GM10266 (cell line): ENCODE measurements around the gene ZNF701.
"Not testable (repeated sequence)": the region's sequence is repeated elsewhere in the genome, so short reads cannot be mapped to it uniquely, and the experiment has no call there.

Experiments used
- DNase-seq: peaks from one replicate; pipeline ENCODE4 v3.0.0; 2012; ENCODE audit errors: extremely low spot score
- TF ChIP-seq, protein P1 (sequence below): IDR thresholded peaks from 2 replicates; pipeline ENCODE4 v1.5.1; 2012; ENCODE audit warnings: mild to moderate bottlenecking, low read depth; ENCODE audit not compliant: control insufficient read depth, insufficient read depth; ENCODE audit errors: missing control alignments

The ZNF701 gene

GRCh38 chr19:52626915-52627314, 56.8 kb downstream of the ZNF701 start:
- DNase-seq = no peak
- TF ChIP-seq, protein P1, sequence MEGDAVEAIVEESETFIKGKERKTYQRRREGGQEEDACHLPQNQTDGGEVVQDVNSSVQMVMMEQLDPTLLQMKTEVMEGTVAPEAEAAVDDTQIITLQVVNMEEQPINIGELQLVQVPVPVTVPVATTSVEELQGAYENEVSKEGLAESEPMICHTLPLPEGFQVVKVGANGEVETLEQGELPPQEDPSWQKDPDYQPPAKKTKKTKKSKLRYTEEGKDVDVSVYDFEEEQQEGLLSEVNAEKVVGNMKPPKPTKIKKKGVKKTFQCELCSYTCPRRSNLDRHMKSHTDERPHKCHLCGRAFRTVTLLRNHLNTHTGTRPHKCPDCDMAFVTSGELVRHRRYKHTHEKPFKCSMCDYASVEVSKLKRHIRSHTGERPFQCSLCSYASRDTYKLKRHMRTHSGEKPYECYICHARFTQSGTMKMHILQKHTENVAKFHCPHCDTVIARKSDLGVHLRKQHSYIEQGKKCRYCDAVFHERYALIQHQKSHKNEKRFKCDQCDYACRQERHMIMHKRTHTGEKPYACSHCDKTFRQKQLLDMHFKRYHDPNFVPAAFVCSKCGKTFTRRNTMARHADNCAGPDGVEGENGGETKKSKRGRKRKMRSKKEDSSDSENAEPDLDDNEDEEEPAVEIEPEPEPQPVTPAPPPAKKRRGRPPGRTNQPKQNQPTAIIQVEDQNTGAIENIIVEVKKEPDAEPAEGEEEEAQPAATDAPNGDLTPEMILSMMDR = no peak

DNA sequence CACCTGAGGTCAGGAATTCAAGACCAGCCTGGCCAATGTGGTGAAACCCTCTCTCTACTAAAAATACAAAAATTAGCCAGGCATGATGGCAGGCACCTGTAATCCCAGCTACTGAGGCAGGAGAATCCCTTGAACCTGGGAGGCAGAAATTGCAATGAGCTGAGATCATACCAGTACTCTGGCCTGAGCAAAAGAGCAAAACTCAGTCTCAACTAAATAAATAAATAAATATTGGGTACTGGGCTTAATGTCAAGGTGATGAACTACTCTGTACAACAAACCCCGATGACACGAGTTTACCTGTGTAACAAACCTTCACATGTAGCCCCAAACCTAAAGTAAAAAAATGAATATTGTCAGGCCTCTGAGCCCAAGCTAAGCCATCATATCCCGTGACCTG, 57.4 kb downstream of the ZNF701 start:
- not testable (repeated sequence) for DNase-seq

DNA sequence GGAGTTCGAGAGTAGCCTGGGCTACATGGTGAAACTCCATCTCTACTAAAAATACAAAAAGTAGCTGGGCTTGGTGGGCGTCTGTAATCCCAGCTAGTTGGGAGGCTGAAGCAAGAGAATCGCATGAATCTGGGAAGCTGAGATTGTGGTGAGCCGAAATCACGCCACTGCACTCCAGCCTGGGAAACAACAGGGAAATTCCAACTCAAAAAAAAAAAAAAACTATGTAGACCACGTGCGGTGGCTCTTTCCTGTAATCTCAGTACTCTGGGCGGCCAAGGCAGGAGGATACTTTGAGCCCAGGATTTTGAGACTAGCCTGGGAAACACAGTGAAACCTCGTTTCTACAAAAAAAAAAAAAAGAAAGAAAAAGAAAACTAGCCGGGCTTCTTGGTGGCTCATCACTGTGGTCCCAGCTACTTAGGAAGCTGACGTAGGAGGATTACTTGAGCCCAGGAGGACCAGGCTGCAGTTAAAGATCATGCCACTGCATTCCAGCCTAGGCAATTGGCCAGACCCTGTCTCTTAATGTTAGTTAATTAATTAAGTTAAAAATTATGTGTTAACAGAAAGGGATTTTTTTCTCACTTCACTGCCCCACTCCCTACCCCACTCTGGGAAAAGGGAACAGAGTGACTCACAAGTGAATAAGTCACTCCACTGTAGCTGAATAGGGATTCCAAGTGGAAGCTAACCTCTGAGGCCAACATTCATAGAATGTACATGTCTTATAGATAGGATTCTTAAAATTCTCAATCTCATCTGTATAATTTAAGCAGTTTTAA, 65.9 kb downstream of the ZNF701 start:
- TF ChIP-seq, protein P1 = no peak
- DNase-seq = no peak
